Activated CD4-positive, alpha-beta T cell treated with anti-CD3 and anti-CD28 coated beads for 24 hours (primary cell): ENCODE results near the gene PDE4C.

ENCODE experiments used
- DNase-seq, 2 donors: peaks; one replicate each; pipeline ENCODE4 v3.0.0-alpha.2; 2020; ENCODE audit warnings: low read depth in 2 of 2

The PDE4C gene

GRCh38 chr19:18198374-18198773 lies 27.9 kb downstream of the PDE4C start:
- no peak for DNase-seq

DNA sequence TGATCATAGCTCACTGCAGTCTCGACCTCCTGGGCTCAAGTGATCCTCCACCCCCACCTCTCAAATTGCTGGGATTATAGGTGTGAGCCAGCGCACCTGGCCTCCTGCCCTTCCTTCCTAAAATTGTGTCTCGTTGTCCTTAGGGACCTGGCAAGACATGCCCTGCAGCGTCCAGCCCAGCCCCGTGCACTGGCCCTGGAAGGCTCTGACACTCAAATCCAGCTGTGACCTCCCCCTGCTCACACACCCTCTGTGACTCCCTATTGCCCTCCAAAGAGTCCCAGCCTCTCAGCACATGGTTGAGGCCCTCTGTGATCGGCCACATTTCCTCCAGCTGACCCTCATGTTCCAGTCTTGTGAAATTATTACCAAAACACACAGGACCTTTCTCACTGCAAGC lies 28.3 kb downstream of the PDE4C start:
- DNase-seq = no peak

DNA sequence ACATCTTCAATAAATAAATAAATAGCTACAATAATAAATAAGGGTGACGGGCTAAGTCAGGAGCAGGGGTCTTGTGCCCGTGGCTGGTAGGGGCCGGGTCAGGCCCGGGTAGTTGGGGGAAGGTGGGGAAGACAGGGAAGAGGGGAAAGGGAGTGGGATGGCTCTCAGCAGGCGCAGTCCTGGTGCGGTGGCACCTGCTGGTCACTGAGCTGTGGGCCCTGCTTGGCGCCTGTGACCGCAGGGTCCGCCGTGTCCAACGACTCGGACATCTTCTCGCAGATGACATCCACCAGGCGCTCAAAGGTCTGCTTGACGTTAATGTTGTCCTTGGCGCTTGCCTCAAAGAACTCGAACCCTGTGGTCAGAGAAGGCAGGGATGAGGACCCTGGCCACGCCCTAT lies 28.9 kb downstream of the PDE4C start:
- no peak for DNase-seq

DNA sequence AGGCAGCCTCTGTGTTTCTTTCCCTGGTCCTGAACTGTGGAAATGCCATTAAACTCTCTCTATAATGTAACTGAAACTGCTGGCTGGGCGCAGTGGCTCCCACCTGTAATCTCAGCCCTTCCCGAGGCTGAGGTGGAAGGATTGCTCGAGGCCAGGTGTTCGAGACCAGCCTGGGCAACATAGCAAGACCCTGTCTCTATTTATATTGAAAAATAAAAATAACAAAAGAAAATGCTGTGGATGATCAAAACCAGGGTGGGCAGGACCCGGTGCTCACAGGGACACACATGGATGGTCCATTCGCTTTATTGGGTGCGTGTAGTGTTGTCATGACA lies 29.8 kb downstream of the PDE4C start:
- DNase-seq = no peak

DNA sequence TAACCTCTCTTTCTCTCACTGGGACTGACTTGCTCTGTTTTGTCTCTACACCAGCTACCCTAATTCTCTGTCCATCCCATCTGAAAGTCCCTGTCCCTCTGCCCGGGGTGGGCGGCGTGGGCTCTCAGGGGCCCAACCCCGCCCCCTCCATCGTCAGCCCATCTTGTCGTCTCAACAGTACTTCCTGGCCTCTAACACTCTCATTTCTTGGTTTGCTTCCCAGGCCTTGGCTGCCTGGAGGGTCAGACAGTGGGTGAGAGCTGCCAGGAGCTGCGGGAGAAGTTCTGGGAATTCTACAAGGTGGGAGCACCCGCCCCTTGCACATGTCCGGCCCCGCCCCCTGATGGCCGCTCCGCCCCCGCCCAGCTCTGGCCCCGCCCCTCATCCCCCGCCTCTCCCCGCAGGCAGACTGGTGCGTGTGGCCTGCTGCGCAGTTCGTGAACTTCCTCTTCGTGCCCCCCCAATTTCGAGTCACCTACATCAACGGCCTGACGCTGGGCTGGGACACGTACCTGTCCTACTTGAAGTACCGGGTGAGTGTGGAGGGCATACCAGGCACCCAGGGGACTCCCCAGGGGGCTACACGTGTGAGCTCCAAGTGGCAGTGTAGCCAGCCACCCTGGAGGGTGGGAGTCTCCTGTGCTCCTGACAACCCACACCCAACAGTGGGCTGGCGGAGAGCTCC lies 31.5 kb downstream of the PDE4C start:
- no peak for DNase-seq

- no peak for DNase-seq
Observed at GRCh38 chr19:18194181-18194530, 32.1 kb downstream of the PDE4C start.

DNA sequence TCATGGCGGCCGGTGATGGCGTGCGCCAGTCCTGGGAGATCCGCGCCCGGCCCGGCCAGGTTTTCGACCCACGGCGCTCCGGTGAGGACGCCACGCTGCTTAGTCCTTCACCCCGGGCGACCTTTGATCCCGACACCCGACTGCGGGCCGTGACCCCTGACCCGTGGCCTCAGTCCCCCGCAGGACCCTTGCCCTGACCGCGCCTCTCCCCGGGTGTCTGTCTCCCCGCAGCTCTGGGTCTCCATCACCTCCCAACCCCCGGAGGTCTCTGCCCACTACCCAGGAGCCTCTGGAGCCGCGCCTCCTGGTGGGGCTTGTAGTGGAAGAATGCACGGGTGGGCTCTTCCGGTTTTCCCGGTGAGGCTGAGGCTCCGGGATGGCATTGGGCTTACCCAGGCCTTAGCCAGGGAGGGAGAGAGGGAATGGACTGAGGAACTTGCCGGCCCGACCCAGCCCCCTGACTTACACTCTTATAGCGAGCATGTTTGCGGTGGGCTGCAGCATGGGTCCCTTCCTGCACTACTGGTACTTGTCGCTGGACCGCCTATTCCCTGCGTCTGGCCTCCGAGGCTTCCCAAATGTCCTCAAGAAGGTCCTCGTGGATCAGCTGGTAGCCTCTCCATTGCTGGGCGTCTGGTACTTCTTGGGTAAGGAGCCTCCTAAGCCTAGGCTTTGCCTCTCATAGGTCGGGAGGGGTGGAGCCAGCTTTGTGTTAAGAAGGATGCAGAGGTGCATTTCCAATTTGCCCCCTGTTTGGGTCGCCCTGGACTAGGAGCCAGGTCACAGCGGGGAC lies 32.7 kb downstream of the PDE4C start:
- no peak for DNase-seq

- peak; percentile 93 to 96 for DNase-seq
Observed at GRCh38 chr19:18192673-18193387, 33.4 kb downstream of the PDE4C start, which contains the start of gene MPV17L2. Gene MPV17L2 (plus strand): TSS chr19:18193218. CDS start chr19:18193282, 64 bp downstream.

DNA sequence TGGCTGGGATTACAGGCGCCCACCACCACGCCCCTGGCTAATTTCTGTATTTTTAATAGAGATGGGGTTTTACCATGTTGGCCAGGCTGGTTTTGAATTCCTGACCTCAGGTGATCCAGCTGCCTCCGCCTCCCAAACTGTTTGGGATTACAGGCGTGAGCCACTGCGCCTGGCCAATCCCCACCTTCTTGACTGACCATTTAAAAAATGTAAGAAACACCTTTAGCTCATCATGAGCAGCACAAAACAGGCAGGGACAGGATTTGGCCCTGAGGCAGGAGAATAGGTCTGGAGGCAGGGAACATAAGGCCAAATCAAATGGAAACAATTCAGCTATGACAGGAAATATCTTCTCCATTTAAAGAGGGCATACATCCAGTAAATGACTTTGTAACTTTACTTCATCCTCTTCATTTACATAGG lies 34.6 kb downstream of the PDE4C start:
- DNase-seq = no peak

- no peak for DNase-seq
Observed at GRCh38 chr19:18190278-18190677, 36.0 kb downstream of the PDE4C start.

DNA sequence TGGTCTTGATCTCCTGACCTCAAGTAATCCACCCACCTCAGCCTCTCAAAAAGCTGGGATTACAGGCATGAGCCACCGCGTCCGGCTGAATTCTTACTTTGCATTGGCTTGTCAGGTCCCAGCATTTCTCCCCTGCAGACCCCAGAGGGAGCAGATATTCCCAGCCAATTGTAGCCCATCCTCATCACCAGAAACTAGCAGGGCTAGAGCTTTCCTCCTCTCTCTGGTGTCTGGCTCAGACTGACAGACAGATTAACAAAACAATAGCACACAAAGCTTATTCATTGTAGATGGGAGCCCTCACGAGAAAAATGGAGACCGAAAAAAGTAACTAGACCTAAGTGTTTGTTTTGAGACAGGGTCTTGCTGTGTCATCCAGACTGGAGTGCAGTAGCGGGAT lies 40.7 kb downstream of the PDE4C start:
- no peak for DNase-seq

DNA sequence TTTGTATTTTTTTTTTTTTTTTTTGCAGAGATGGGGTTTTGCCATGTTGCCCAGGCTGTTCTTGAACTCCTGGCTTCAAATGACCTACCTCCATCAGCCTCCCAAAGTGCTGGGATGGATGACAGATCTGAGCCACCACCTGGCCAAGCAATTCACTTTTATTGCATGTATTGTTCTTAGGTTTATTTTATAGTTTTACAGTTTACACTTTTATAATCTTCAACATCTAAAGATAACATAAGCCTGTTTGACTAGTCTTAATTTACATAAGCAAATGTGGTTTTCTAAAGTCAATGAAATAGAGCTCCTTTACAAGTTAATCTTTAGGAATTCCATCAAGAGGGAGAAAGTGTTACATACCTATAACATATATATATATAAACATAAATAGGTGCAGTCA lies 42.7 kb downstream of the PDE4C start:
- DNase-seq = no peak

DNA sequence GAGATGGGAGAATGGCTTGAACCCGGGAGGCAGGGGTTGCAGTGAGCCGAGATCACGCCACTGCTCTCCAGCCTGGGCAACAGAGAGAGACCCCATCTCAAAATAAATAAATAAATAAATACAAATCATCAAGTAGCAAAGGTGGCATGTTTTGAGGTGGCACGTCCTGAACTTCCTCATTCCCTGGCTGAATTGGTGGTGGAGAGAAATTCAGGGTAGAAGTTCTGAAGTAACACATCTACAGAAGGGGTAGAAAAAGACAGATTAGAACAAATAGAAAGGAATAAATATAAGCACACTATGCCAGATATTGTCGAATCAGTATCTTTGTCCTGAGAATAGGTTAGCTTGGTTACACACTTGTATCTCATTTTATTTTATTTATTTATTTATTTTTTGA lies 46.3 kb downstream of the PDE4C start:
- DNase-seq = no peak

- DNase-seq = no peak
Observed at GRCh38 chr19:18176367-18177310, 49.6 kb downstream of the PDE4C start.

- no peak for DNase-seq
Observed at GRCh38 chr19:18174983-18175382, 51.3 kb downstream of the PDE4C start.
